ENCODE measurements around the gene CEMIP.

GRCh38 chr15:80798911-80799310 lies 19.7 kb downstream of the CEMIP start:
- no peak for TF ChIP-seq CTCF (conservative IDR thresholded peaks at IDR 0.05; ENCODE audit: low read length)
- no peak for TF ChIP-seq EZH2phosphoT487 (IDR thresholded peaks at IDR 0.05; ENCODE audit: borderline replicate concordance)

Data from Loucy (cell line).